ENCODE data around the gene ADGRG1. TPM values are rescaled to one million over a fixed set of nuclear protein-coding genes. Genes with fewer than 3 reads are reported as not detected.

The ADGRG1 gene
- total and polyA plus RNA-seq, 2 donors (not counting 1 experiment from before 2014, with no cell fraction given): 0.20 to 0.61 TPM

- Mint-ChIP-seq H3K4me3 (no peak overlapping the region), H3K27ac (peak overlapping the region; percentile 91), H3K27me3 (no peaks in the 10 kb centered on the region), H3K4me1 (peaks cover 18% of the 10 kb centered on the region), H3K9me3 (ENCODE audit: insufficient read depth) (no peaks in the 10 kb centered on the region)
- H3K4me2 ChIP-seq (replicated peaks; ENCODE audit: low read depth, low read length, poor library complexity, severe bottlenecking): no peak overlapping the region
- no peaks in the 10 kb centered on the region for H3K27me3 ChIP-seq (replicated peaks in 1 of 4; ENCODE audit: control extremely low read depth in 1 of 4, control insufficient read depth in 3 of 4, insufficient read depth in 4 of 4, low read length in 3 of 4)
- POLR2A ChIA-PET: no interaction called here
- H2AFZ ChIP-seq (ENCODE audit: insufficient read depth, low read depth, low read length, poor library complexity, severe bottlenecking): no peak overlapping the region
- H4K20me1 ChIP-seq (ENCODE audit: control insufficient read depth, insufficient read depth, low read length, poor library complexity, severe bottlenecking): no peaks in the 10 kb centered on the region
- WGBS (ENCODE audit: insufficient coverage): 100% methylated on average over 1 of the region's 3 CpGs
- H3K79me2 ChIP-seq (ENCODE audit: control insufficient read depth, insufficient read depth, low read length): no peaks in the 10 kb centered on the region
- TF ChIP-seq CTCF (IDR thresholded peaks at IDR 0.05) (no peak), EZH2 (IDR thresholded peaks at IDR 0.05; ENCODE audit: borderline replicate concordance, insufficient read depth, low read depth, low read length, poor library complexity, severe bottlenecking) (no peak)
- peaks cover 24 to 27% of the 10 kb centered on the region in 2 donors for H3K4me1 ChIP-seq (ENCODE audit: control insufficient read depth in 2 of 2, insufficient read depth in 2 of 2, low read length in 2 of 2)
- no peak for DNase-seq
- no peak for ATAC-seq (ENCODE audit: low read depth)
- H3K9me3 ChIP-seq (ENCODE audit: control extremely low read depth in 1 of 3, control insufficient read depth in 2 of 3, insufficient read depth in 1 of 3, low read length in 2 of 3): no peaks in the 10 kb centered on the region
- intact Hi-C loops (cut with micrococcal nuclease): no loop called here
- H3K36me3 ChIP-seq (replicated peaks in 1 of 2; ENCODE audit: control extremely low read depth in 1 of 2, control insufficient read depth in 1 of 2, extremely low read depth in 1 of 2, insufficient read depth in 2 of 2, low read length in 1 of 2): no peaks in the 10 kb centered on the region
- no peak overlapping the region for H3K9ac ChIP-seq (ENCODE audit: low read length)
- no peak overlapping the region for H3K4me3 ChIP-seq (ENCODE audit: control extremely low read depth in 1 of 5, extremely low read depth in 1 of 5, insufficient read depth in 1 of 5, low read depth in 2 of 5, low read length in 4 of 5)
- peak overlapping the region in 1 of 2 donors; percentile 78 for H3K27ac ChIP-seq (ENCODE audit: low read length in 2 of 2)
- CTCF ChIA-PET: no interaction called here
These were observed 59.0 kb downstream of the ADGRG1 start for GRCh38 chr16:57687363-57687929.

- no peak overlapping the region for H3K4me3 ChIP-seq (ENCODE audit: control extremely low read depth in 1 of 5, extremely low read depth in 1 of 5, insufficient read depth in 1 of 5, low read depth in 2 of 5, low read length in 4 of 5)
- no peaks in the 10 kb centered on the region for H3K27me3 ChIP-seq (replicated peaks in 1 of 4; ENCODE audit: control extremely low read depth in 1 of 4, control insufficient read depth in 3 of 4, insufficient read depth in 4 of 4, low read length in 3 of 4)
- peak overlapping the region in 1 of 2 donors; percentile 78 for H3K27ac ChIP-seq (ENCODE audit: low read length in 2 of 2)
- H3K4me1 Mint-ChIP-seq: peaks cover 18% of the 10 kb centered on the region
- no peaks in the 10 kb centered on the region for H3K79me2 ChIP-seq (ENCODE audit: control insufficient read depth, insufficient read depth, low read length)
- WGBS (ENCODE audit: insufficient coverage): no CpG with 5 or more reads among the region's 4 CpGs
- POLR2A ChIA-PET: interaction anchor here (1.7 kb wide), 1 partner anchor 47 kb away, joined by 4 read pairs; the partner anchor contains the start of gene KATNB1
- no peak for ATAC-seq (ENCODE audit: low read depth)
- TF ChIP-seq EZH2 (IDR thresholded peaks at IDR 0.05; ENCODE audit: borderline replicate concordance, insufficient read depth, low read depth, low read length, poor library complexity, severe bottlenecking) (no peak), CTCF (IDR thresholded peaks at IDR 0.05) (no peak)
- H3K4me1 ChIP-seq (ENCODE audit: control insufficient read depth in 2 of 2, insufficient read depth in 2 of 2, low read length in 2 of 2): peaks cover 24 to 27% of the 10 kb centered on the region in 2 donors
- no peaks in the 10 kb centered on the region for H3K9me3 ChIP-seq (ENCODE audit: control extremely low read depth in 1 of 3, control insufficient read depth in 2 of 3, insufficient read depth in 1 of 3, low read length in 2 of 3)
- peak overlapping the region; percentile 91 for H3K27ac Mint-ChIP-seq
- no peak overlapping the region for H3K9ac ChIP-seq (ENCODE audit: low read length)
- no peaks in the 10 kb centered on the region for H3K36me3 ChIP-seq (replicated peaks in 1 of 2; ENCODE audit: control extremely low read depth in 1 of 2, control insufficient read depth in 1 of 2, extremely low read depth in 1 of 2, insufficient read depth in 2 of 2, low read length in 1 of 2)
- CTCF ChIA-PET: no interaction called here
- H2AFZ ChIP-seq (ENCODE audit: insufficient read depth, low read depth, low read length, poor library complexity, severe bottlenecking): peak overlapping the region; percentile 63
- H3K9me3 Mint-ChIP-seq (ENCODE audit: insufficient read depth): no peaks in the 10 kb centered on the region
- DNase-seq: no peak
- no peak overlapping the region for H3K4me2 ChIP-seq (replicated peaks; ENCODE audit: low read depth, low read length, poor library complexity, severe bottlenecking)
- intact Hi-C loops (cut with micrococcal nuclease): no loop called here
- H3K4me3 Mint-ChIP-seq: no peak overlapping the region
- no peaks in the 10 kb centered on the region for H4K20me1 ChIP-seq (ENCODE audit: control insufficient read depth, insufficient read depth, low read length, poor library complexity, severe bottlenecking)
- no peaks in the 10 kb centered on the region for H3K27me3 Mint-ChIP-seq
These were observed 60.1 kb downstream of the ADGRG1 start for GRCh38 chr16:57688487-57688986.

All from B cell (primary cell).